Testis (tissue), 3 donors: ENCODE results near the gene PCNX1. TPM values are rescaled to one million over a fixed set of nuclear protein-coding genes. Genes with fewer than 3 reads are reported as not detected.
"Not testable (repeated sequence)": the region's sequence is repeated elsewhere in the genome, so short reads cannot be mapped to it uniquely, and the experiment has no call there.

Source experiments
- DNase-seq: peaks from one replicate; pipeline ENCODE4 v3.0.0-alpha.2; 2019
- H3K27ac ChIP-seq, 2 donors: fragments of 200-600 bp; sonication (generic); one replicate each; pipeline ENCODE4 v1.5.1; 2019
- H3K27me3 ChIP-seq: fragments of 200-600 bp; sonication (generic); one replicate; pipeline ENCODE4 v1.5.1; 2019
- H3K36me3 ChIP-seq: fragments of 200-600 bp; sonication (generic); one replicate; pipeline ENCODE4 v1.5.1; 2017; ENCODE audit warnings: low read depth; ENCODE audit errors: missing control alignments
- H3K4me1 ChIP-seq: fragments of 200-600 bp; sonication (generic); one replicate; pipeline ENCODE4 v1.5.1; 2019
- H3K4me3 ChIP-seq, 2 donors: fragments of 200-600 bp; sonication (generic); one replicate each; pipeline ENCODE4 v1.5.1; 2017 to 2019
- H3K9me3 ChIP-seq: fragments of 200-600 bp; sonication (generic); one replicate; pipeline ENCODE4 v1.5.1; 2017
- POLR2A ChIP-seq: fragments of 450-650 bp; IDR thresholded peaks from one replicate; pipeline ENCODE4 v1.6.1; 2017; ENCODE audit warnings: antibody characterized with exemption, mild to moderate bottlenecking, moderate library complexity
- WGBS, 2 donors: methylation state at CpG; one replicate each; pipeline ENCODE4 v1.1.5; 2018; 5-methylcytosine and 5-hydroxymethylcytosine counted together
- intact Hi-C: fragments of 100-400 bp; cut with DNase I; formaldehyde crosslinking; loops from one replicate; pipeline ENCODE4 v1.15.1; 2023; ENCODE audit warnings: low total_unique reads
- polyA plus RNA-seq: library from polyadenylated mRNA; stranded (reverse); fragments of 350-450 nt; fragmentation: Illumina TruSeq; extraction: RNeasy Lipid Tissue Mini Kit (QIAGEN cat#74804); gene quantifications from one replicate; pipeline ENCODE4 v1.2.3, GENCODE V29; 2014; ENCODE audit warnings: low read depth, low replicate concordance; ENCODE audit not compliant: insufficient read depth
- total RNA-seq, 2 donors: library from RNA; depleted of rRNA; stranded (reverse); fragments of >200 nt; gene quantifications; one replicate each; pipeline ENCODE4 v1.2.3, GENCODE V29; 2016
- TF ChIP-seq, protein P1 (sequence below), 3 experiments: fragments of 450-650 bp in 2 of 3; fragments of 200-600 bp in 1 of 3; sonication (generic) in 1 of 3; IDR thresholded peaks; one replicate each; pipeline ENCODE4 v1.5.1; 2016 to 2019; ENCODE audit warnings: antibody characterized with exemption in 3 of 3, mild to moderate bottlenecking in 2 of 3, moderate library complexity in 1 of 3

Gene PCNX1
- total and polyA plus RNA-seq, 3 donors from 2014 or later, result 70.9 to 123 (median 105) TPM

DNA sequence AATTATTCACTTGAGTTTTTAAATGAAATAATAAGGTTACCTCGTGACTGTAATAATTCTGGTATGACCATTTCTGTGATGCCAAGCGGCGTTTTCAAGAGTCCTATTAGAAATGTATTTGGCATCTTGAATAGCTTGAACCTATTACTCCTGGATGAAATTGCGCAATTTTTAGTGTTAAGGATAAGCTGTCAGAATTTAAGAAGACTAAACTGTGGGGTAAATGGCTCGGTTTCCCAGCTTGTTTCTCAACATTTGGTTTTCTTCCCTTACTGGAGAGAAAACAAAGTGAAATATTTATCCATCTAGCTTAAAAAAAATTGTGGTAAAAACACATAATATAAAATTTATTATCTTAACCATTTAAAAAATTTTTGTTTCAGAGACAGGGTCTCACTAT lies 26.8 kb downstream of the PCNX1 start:
- Histone ChIP-seq H3K4me1 (peaks cover 4% of the 10 kb centered on the region), H3K27me3 (no peaks in the 10 kb centered on the region), H3K27ac (no peak overlapping the region), H3K4me3 (no peak overlapping the region), H3K36me3 (no peaks in the 10 kb centered on the region), H3K9me3 (no peaks in the 10 kb centered on the region)
- TF ChIP-seq, protein P1, sequence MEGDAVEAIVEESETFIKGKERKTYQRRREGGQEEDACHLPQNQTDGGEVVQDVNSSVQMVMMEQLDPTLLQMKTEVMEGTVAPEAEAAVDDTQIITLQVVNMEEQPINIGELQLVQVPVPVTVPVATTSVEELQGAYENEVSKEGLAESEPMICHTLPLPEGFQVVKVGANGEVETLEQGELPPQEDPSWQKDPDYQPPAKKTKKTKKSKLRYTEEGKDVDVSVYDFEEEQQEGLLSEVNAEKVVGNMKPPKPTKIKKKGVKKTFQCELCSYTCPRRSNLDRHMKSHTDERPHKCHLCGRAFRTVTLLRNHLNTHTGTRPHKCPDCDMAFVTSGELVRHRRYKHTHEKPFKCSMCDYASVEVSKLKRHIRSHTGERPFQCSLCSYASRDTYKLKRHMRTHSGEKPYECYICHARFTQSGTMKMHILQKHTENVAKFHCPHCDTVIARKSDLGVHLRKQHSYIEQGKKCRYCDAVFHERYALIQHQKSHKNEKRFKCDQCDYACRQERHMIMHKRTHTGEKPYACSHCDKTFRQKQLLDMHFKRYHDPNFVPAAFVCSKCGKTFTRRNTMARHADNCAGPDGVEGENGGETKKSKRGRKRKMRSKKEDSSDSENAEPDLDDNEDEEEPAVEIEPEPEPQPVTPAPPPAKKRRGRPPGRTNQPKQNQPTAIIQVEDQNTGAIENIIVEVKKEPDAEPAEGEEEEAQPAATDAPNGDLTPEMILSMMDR (IDR thresholded peaks at IDR 0.05), result no peak
- TF ChIP-seq POLR2A, result no peak
- intact Hi-C loops, result no loop called here
- 84 to 91% methylated on average over 5 of the region's 5 CpGs for WGBS, 2 donors
- no peak for DNase-seq

DNA sequence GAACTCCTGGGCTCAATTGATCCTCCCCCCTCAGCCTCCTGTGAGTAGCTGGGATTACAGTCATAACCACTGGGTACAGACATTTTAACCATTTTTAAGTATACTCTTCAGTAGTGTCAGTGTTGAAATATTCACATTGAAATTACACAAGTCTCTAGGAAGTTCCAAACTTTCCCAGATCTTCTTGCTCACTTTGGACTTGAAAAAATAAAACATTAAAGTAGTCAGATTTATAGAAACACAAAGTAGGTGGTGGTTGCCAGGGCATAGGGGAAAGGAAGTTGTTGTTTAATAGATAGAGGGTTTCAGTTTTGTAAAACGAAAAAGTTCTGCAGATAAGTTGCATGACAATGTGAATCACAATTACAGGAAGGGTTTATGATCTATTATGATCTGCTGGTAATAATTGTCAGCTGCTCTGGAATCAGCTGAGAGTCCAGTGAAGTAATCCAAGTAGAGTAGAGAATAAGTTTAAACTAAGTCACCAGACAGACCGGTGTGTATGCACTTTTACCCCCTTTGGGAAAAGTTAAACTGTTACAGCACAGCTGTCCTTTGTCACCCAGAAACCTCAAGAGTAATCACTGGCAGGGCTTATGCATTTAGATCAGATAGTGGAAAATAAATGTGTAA lies 27.4 kb downstream of the PCNX1 start:
- WGBS, 2 donors, result 22 to 35% methylated on average over 2 of the region's 2 CpGs
- intact Hi-C loops, result no loop called here
- Histone ChIP-seq H3K9me3 (no peaks in the 10 kb centered on the region), H3K36me3 (no peaks in the 10 kb centered on the region), H3K4me3 (no peak overlapping the region), H3K4me1 (peaks cover 4% of the 10 kb centered on the region), H3K27ac (no peak overlapping the region), H3K27me3 (no peaks in the 10 kb centered on the region)
- TF ChIP-seq, protein P1 (IDR thresholded peaks at IDR 0.05), result no peak
- TF ChIP-seq POLR2A, result no peak
- DNase-seq, result no peak

DNA sequence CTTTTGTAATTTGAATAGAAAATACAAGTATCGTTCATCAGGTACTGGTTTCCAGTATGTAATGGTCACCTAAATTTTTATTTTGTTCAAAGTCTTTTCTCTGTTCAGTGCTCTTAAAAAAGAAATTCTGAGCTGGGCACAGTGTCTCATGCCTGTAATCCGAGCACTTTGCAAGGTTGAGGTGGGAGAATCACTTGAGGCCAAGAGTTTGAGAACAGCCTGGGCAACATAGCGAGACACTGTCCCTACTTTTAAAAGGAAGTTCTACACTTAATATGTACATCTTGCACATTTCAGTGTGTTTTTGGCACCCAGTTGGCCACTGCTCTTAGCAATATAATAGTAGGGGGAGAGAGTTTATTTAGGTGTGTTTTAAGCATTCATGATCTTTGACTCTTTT lies 27.9 kb downstream of the PCNX1 start:
- TF ChIP-seq, protein P1 (IDR thresholded peaks at IDR 0.05), result no peak
- DNase-seq, result no peak
- intact Hi-C loops, result no loop called here
- Histone ChIP-seq H3K27ac (no peak overlapping the region), H3K4me1 (peaks cover 4% of the 10 kb centered on the region), H3K27me3 (no peaks in the 10 kb centered on the region), H3K9me3 (no peaks in the 10 kb centered on the region), H3K36me3 (no peaks in the 10 kb centered on the region), H3K4me3 (no peak overlapping the region)
- WGBS, 2 donors, result 57 to 61% methylated on average over 3 of the region's 3 CpGs

DNA sequence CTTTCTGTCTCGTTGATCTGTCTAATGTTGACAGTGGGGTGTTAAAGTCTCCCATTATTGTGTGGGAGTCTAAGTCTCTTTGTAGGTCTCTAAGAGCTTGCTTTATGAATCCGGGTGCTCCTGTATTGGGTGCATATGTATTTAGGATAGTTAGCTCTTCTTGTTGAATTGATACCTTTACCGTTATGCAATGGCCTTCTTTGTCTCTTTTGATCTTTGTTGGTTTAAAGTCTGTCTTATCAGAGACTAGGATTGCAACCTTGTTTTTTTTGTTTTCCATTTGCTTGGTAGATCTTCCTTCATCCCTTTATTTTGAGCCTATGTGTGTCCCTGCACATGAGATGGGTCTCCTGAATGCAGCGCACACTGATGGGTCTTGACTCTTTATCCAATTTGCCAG lies 32.4 kb downstream of the PCNX1 start:
- intact Hi-C loops, H3K4me1 ChIP-seq: not testable (repeated sequence)
- WGBS, 2 donors, result 89 to 97% methylated on average over 4 of the region's 4 CpGs

DNA sequence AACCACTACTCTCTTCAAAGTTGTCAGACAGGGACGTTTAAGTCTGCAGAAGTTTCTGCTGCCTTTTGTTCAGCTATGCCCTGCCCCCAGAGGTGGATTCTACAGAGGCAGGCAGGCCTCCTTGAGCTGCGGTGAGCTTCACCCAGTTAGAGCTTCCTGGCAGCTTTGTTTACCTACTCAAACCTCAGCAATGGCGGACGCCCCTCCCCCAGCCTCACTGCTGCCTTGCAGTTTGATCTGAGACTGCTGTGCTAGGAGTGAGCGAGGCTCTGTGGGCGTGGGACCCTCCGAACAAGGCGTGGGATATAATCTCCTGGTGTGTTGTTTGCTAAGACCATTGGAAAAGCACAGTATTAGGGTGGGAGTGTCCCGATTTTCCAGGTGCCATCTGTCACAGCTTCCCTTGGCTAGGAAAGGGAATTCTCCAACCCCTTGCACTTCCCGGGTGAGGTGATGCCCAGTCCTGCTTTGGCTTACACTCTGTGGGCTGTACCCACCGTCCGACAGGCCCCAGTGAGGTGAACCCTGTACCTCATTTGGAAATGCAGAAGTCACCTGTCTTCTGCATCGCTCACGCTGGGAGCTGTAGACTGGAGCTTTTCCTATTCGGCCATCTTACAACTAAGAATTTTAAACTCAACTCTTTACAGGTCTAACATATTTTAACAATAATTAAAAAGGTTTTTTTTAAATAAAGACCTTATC lies 34.5 kb downstream of the PCNX1 start:
- H3K9me3 ChIP-seq, DNase-seq, H3K36me3 ChIP-seq, intact Hi-C loops, H3K27me3 ChIP-seq, H3K4me3 ChIP-seq, H3K27ac ChIP-seq, H3K4me1 ChIP-seq: not testable (repeated sequence)
- WGBS, 2 donors, result 92 to 94% methylated on average over 15 of the region's 15 CpGs

More for the DNA sequence above, 32.4 kb downstream of the PCNX1 start:
- H3K4me3 ChIP-seq, H3K27ac ChIP-seq, H3K36me3 ChIP-seq, DNase-seq, H3K9me3 ChIP-seq, H3K27me3 ChIP-seq: not testable (repeated sequence)

DNA sequence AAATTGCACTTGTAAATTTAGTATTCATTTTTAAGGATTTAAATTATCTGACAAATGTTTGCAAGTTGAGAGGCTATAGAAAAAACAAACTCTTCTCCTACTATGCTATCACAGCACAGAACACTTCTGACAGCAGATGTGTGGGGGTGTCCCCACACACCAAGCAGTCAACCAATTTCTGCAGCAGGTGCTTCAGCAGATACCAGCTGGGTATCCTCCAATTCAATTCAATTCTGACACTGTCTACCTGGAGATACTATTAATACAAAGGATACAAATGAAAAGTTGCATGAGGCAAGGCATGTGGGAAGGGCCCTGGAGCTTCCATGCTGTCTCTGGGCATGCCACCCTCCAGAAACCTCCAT lies 35.1 kb downstream of the PCNX1 start:
- no peak for DNase-seq
- Histone ChIP-seq H3K4me1 (no peaks in the 10 kb centered on the region), H3K9me3 (no peaks in the 10 kb centered on the region), H3K4me3 (no peak overlapping the region), H3K27ac (no peak overlapping the region), H3K27me3 (no peaks in the 10 kb centered on the region), H3K36me3 (no peaks in the 10 kb centered on the region)
- intact Hi-C loops, result no loop called here
- TF ChIP-seq, protein P1 (IDR thresholded peaks at IDR 0.05), result no peak
- TF ChIP-seq POLR2A, result no peak

DNA sequence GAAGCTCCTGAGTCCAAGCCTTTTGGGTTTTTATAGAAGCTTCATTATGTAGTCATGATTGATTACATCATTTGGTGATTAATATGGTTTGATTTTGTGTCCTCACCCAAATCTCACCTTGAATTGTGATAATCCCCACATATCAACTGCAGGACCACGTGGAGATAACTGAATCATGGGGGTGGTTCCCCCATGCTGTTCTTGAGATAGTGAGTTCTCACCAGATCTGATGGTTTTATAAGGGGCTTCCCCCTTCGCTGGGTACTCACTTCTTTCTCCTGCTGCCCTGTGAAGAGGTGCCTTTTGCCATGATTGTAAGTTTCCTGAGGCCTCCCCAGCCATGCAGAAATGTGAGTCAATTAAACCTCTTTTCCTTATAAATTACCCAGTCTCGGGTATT lies 35.5 kb downstream of the PCNX1 start:
- H3K9me3 ChIP-seq, H3K4me3 ChIP-seq, H3K4me1 ChIP-seq, H3K36me3 ChIP-seq, intact Hi-C loops, DNase-seq, H3K27me3 ChIP-seq, H3K27ac ChIP-seq: not testable (repeated sequence)
- 94 to 98% methylated on average over 3 of the region's 3 CpGs for WGBS, 2 donors
